Measurements from ENCODE around the gene RXRA. TPM values are rescaled to one million over a fixed set of nuclear protein-coding genes. Genes with fewer than 3 reads are reported as not detected.

RXRA gene
- total and polyA plus RNA-seq, 2 donors (not counting 3 experiments of a cell fraction or from before 2014, with no cell fraction given), result 15.4 to 37.4 TPM

GRCh38 chr9:134282138-134282650 is 44.1 kb upstream of the RXRA start:
- Histone ChIP-seq H3K9ac (replicated peaks; ENCODE audit: extremely low read depth, insufficient read depth, low read length) (no peak overlapping the region), H3K27me3 (ENCODE audit: control insufficient read depth in 2 of 2, insufficient read depth in 2 of 2, low read length in 2 of 2) (peaks cover 0 to 3% of the 10 kb centered on the region in 2 experiments), H4K20me1 (replicated peaks; ENCODE audit: control insufficient read depth, extremely low read depth, insufficient read depth, low read length) (no peaks in the 10 kb centered on the region), H2AFZ (ENCODE audit: low read depth, low read length) (no peak overlapping the region), H3K36me3 (ENCODE audit: control insufficient read depth in 2 of 2, extremely low read depth in 1 of 2, insufficient read depth in 2 of 2, low read length in 2 of 2) (no peaks in the 10 kb centered on the region), H3K79me2 (ENCODE audit: control insufficient read depth, insufficient read depth, low read length) (no peaks in the 10 kb centered on the region), H3K4me1 (ENCODE audit: control insufficient read depth, extremely low read depth, insufficient read depth, low read length) (no peaks in the 10 kb centered on the region), H3K27ac (ENCODE audit: insufficient read depth, low read depth, low read length) (no peak overlapping the region), H3K9me3 (replicated peaks; ENCODE audit: control insufficient read depth, insufficient read depth, low read length) (no peaks in the 10 kb centered on the region), H3K4me3 (replicated peaks in 1 of 3; ENCODE audit: insufficient read depth in 1 of 3, low read depth in 1 of 3, low read length in 3 of 3) (no peak overlapping the region), H3K9me1 (replicated peaks; ENCODE audit: control insufficient read depth, extremely low read depth, insufficient read depth, low read length) (no peaks in the 10 kb centered on the region), H3K4me2 (ENCODE audit: insufficient read depth, low read length) (no peak overlapping the region)
- CTCF ChIA-PET, result interaction anchor here (1.0 kb wide), 1 partner anchor 56 kb away, joined by 3 read pairs; no protein-coding TSS in a partner anchor
- no TSS peak for BruUV-seq (replicated peaks)
- dilution Hi-C loops (cut with MboI; ENCODE audit: extremely low pct_ligation_motif_present, low sequenced_read_pairs), result no loop called here
- DNase-seq (ENCODE audit: low read depth, low spot score) (no peak), FAIRE-seq (no peak)
- POLR2A ChIA-PET, result no interaction called here
- intact Hi-C loops (cut with micrococcal nuclease), result no loop called here
- TF ChIP-seq FOS (IDR thresholded peaks at IDR 0.05; ENCODE audit: borderline replicate concordance, insufficient read depth, low read length) (no peak), MYC (IDR thresholded peaks at IDR 0.05; ENCODE audit: low read depth, low read length) (no peak), GATA2 (IDR thresholded peaks at IDR 0.05; ENCODE audit: insufficient read depth, insufficient read length, low read depth, low read length) (no peak), POLR2A (IDR thresholded peaks at IDR 0.05; ENCODE audit: low read depth, low read length) (no peak), EZH2 (IDR thresholded peaks at IDR 0.05; ENCODE audit: borderline replicate concordance, low read depth, low read length, severe bottlenecking) (no peak), MAX (IDR thresholded peaks at IDR 0.05; ENCODE audit: insufficient read depth, insufficient read length) (no peak), JUN (IDR thresholded peaks at IDR 0.05; ENCODE audit: borderline replicate concordance, insufficient read depth, insufficient read length, low read depth) (no peak), POLR2AphosphoS5 (IDR thresholded peaks at IDR 0.05; ENCODE audit: insufficient read depth, low read depth, low read length) (no peak)
- TF ChIP-seq, protein P1, sequence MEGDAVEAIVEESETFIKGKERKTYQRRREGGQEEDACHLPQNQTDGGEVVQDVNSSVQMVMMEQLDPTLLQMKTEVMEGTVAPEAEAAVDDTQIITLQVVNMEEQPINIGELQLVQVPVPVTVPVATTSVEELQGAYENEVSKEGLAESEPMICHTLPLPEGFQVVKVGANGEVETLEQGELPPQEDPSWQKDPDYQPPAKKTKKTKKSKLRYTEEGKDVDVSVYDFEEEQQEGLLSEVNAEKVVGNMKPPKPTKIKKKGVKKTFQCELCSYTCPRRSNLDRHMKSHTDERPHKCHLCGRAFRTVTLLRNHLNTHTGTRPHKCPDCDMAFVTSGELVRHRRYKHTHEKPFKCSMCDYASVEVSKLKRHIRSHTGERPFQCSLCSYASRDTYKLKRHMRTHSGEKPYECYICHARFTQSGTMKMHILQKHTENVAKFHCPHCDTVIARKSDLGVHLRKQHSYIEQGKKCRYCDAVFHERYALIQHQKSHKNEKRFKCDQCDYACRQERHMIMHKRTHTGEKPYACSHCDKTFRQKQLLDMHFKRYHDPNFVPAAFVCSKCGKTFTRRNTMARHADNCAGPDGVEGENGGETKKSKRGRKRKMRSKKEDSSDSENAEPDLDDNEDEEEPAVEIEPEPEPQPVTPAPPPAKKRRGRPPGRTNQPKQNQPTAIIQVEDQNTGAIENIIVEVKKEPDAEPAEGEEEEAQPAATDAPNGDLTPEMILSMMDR (IDR thresholded peaks at IDR 0.05; ENCODE audit: extremely low read depth in 1 of 2, insufficient read depth in 1 of 2, low read depth in 1 of 2, low read length in 2 of 2), result no peak

Data from endothelial cell of umbilical vein (primary cell).